HCT116 (cell line): ENCODE data around the gene CELF4. TPM values are rescaled to one million over a fixed set of nuclear protein-coding genes. Genes with fewer than 3 reads are reported as not detected.

Experiments
- ATAC-seq: fragments of 200-7000 bp; cut with Tn5 transposase; 2 replicates; pipeline ENCODE4 v1.9.1; 2020; ENCODE audit warnings: mild to moderate bottlenecking, moderate library complexity
- BruUV-seq: library from RNA; stranded (reverse); fragments of 400-500 nt; replicated peaks from 2 replicates; lab custom pipeline; 2021; lab: Mats Ljungman, UMichigan
- CTCF ChIA-PET: fragments of 300-600 bp; sonication (Branson Sonifier 250); formaldehyde crosslinking; loops from one replicate; lab custom pipeline; 2021; ENCODE audit warnings: antibody characterized with exemption; lab: Charles Lee
- POLR2A ChIA-PET: fragments of 300-600, 350-600 bp; sonication (Branson Sonifier 250); formaldehyde crosslinking; loops from one replicate; lab custom pipeline; 2021; ENCODE audit warnings: antibody characterized with exemption; lab: Charles Lee
- RAD21 ChIA-PET, 2 experiments: fragments of 300-600 bp; sonication (Branson Sonifier 250); formaldehyde crosslinking; loops; one replicate each; lab custom pipeline; 2023; ENCODE audit warnings: low total read pairs in 2 of 2; ENCODE audit not compliant: uncharacterized antibody in 2 of 2, unreplicated experiment in 2 of 2, low non-redundant PET in 1 of 2; lab: Charles Lee
- DNase-seq: peaks from one replicate; pipeline ENCODE4 v3.0.0-alpha.2; 2010; ENCODE audit warnings: low read depth, low spot score
- H2AFZ ChIP-seq: fragments of 200-600 bp; shearing (Covaris generic), sonication (generic); 2 replicates; pipeline ENCODE4 v1.6.1; 2017; ENCODE audit warnings: low read depth, mixed run types, mixed read lengths, antibody characterized with exemption, low read length; ENCODE audit not compliant: poor library complexity, severe bottlenecking
- H3K27ac ChIP-seq: 2 replicates; pipeline ENCODE4 v1.5.1; 2012; ENCODE audit warnings: low read depth, low read length
- H3K27me3 ChIP-seq: fragments of 200-600 bp; sonication (generic); 2 replicates; pipeline ENCODE4 v1.6.1; 2016; ENCODE audit warnings: mixed run types, low read length, mixed read lengths; ENCODE audit not compliant: insufficient read depth
- H3K36me3 ChIP-seq, 2 experiments: fragments of 200-500 bp in 1 of 2; fragments of 200-600 bp in 1 of 2; sonication (Bioruptor generic) in 1 of 2; sonication (generic) in 1 of 2; 2 replicates each; pipeline versions ENCODE4 v1.5.1 to v1.6.1; 2014 to 2016; ENCODE audit warnings: low read length in 2 of 2, inconsistent platforms in 1 of 2, mixed read lengths in 1 of 2, mixed run types in 1 of 2; ENCODE audit not compliant: insufficient read depth in 2 of 2, control insufficient read depth in 1 of 2
- H3K4me1 ChIP-seq, 2 experiments: fragments of 200-600 bp in 1 of 2; sonication (generic) in 1 of 2; 2 replicates each; pipeline versions ENCODE4 v1.5.1 to v1.6.1; 2012 to 2017; ENCODE audit warnings: low read length in 2 of 2, inconsistent platforms in 1 of 2, mild to moderate bottlenecking in 1 of 2, mixed read lengths in 1 of 2, mixed run types in 1 of 2, moderate library complexity in 1 of 2; ENCODE audit not compliant: insufficient read depth in 2 of 2, control insufficient read depth in 1 of 2
- H3K4me2 ChIP-seq: fragments of 200-600 bp; sonication (generic); 2 replicates; pipeline ENCODE4 v1.6.1; 2017; ENCODE audit warnings: mixed run types, low read length, mixed read lengths
- H3K4me3 ChIP-seq, 2 experiments: fragments of 200-600 bp in 1 of 2; sonication (generic) in 1 of 2; replicated peaks in 1 of 2; 2 replicates each; pipeline ENCODE4 v1.5.1; 2011 to 2016; ENCODE audit warnings: low read length in 2 of 2, control low read depth in 1 of 2, low read depth in 1 of 2, mild to moderate bottlenecking in 1 of 2, mixed read lengths in 1 of 2, mixed run types in 1 of 2
- H3K79me2 ChIP-seq: fragments of 200-600 bp; sonication (generic); 2 replicates; pipeline ENCODE4 v1.6.1; 2017; ENCODE audit warnings: mild to moderate bottlenecking, mixed run types, low read length, moderate library complexity, mixed read lengths; ENCODE audit not compliant: insufficient read depth
- H3K9ac ChIP-seq: fragments of 200-600 bp; sonication (generic); 2 replicates; pipeline ENCODE4 v1.6.1; 2016; ENCODE audit warnings: low read length, mixed read lengths
- H3K9me2 ChIP-seq: fragments of 200-600 bp; sonication (generic), shearing (Covaris generic); 2 replicates; pipeline ENCODE4 v1.6.1; 2017; ENCODE audit warnings: mixed run types, mild to moderate bottlenecking, moderate library complexity; ENCODE audit not compliant: insufficient read depth
- H3K9me3 ChIP-seq, 2 experiments: fragments of 200-500 bp in 1 of 2; fragments of 200-600 bp in 1 of 2; sonication (Bioruptor generic) in 1 of 2; sonication (generic) in 1 of 2; 2 replicates each; pipeline ENCODE4 v1.6.1; 2014 to 2017; ENCODE audit warnings: low read length in 2 of 2, mixed read lengths in 2 of 2, inconsistent platforms in 1 of 2, low read depth in 1 of 2, mild to moderate bottlenecking in 1 of 2, mixed run types in 1 of 2, moderate library complexity in 1 of 2; ENCODE audit not compliant: control insufficient read depth in 1 of 2, insufficient read depth in 1 of 2
- H4K20me1 ChIP-seq: fragments of 200-600 bp; sonication (generic), shearing (Covaris generic); 2 replicates; pipeline ENCODE4 v1.6.1; 2017; ENCODE audit warnings: mixed run types, mild to moderate bottlenecking, moderate library complexity; ENCODE audit not compliant: insufficient read depth
- ATF3 ChIP-seq: IDR thresholded peaks from 2 replicates; pipeline ENCODE4 v1.6.1; 2012
- CBX3 ChIP-seq: IDR thresholded peaks from 2 replicates; pipeline ENCODE4 v1.6.1; 2012; ENCODE audit warnings: low read depth
- CEBPB ChIP-seq: IDR thresholded peaks from 2 replicates; pipeline ENCODE4 v1.6.1; 2012; ENCODE audit warnings: low read depth
- EGR1 ChIP-seq: IDR thresholded peaks from 2 replicates; pipeline ENCODE4 v1.6.1; 2012; ENCODE audit warnings: low read depth
- EZH2 ChIP-seq: fragments of 200-600 bp; sonication (generic); IDR thresholded peaks from 2 replicates; pipeline ENCODE4 v1.6.1; 2017; ENCODE audit warnings: antibody characterized with exemption, mixed run types
- EZH2phosphoT487 ChIP-seq: fragments of 200-600 bp; IDR thresholded peaks from 2 replicates; pipeline ENCODE4 v1.6.1; 2018; ENCODE audit warnings: antibody characterized with exemption, borderline replicate concordance
- FOSL1 ChIP-seq: IDR thresholded peaks from 2 replicates; pipeline ENCODE4 v1.6.1; 2012; ENCODE audit warnings: low read depth
- JUND ChIP-seq: IDR thresholded peaks from 2 replicates; pipeline ENCODE4 v1.6.1; 2012
- POLR2AphosphoS5 ChIP-seq: IDR thresholded peaks from 2 replicates; pipeline ENCODE4 v1.6.1; 2011; ENCODE audit warnings: mild to moderate bottlenecking, low read depth, low read length, moderate library complexity
- RAD21 ChIP-seq: IDR thresholded peaks from 2 replicates; pipeline ENCODE4 v1.6.1; 2012; ENCODE audit warnings: low read depth, mild to moderate bottlenecking
- SIN3A ChIP-seq: IDR thresholded peaks from 2 replicates; pipeline ENCODE4 v1.6.1; 2012; ENCODE audit warnings: low read depth
- SP1 ChIP-seq: IDR thresholded peaks from 2 replicates; pipeline ENCODE4 v1.6.1; 2012; ENCODE audit warnings: low read depth
- SRF ChIP-seq: IDR thresholded peaks from 2 replicates; pipeline ENCODE4 v1.6.1; 2012; ENCODE audit warnings: low read depth
- TCF7L2 ChIP-seq: IDR thresholded peaks from 2 replicates; pipeline ENCODE4 v1.7.0; 2011; ENCODE audit warnings: borderline replicate concordance, inconsistent platforms; ENCODE audit not compliant: insufficient read depth, insufficient read length; ENCODE audit errors: extremely low read depth
- YY1 ChIP-seq: IDR thresholded peaks from 2 replicates; pipeline ENCODE4 v1.6.1; 2011; ENCODE audit warnings: low read length, low read depth, moderate library complexity, mild to moderate bottlenecking; ENCODE audit not compliant: insufficient replicate concordance; ENCODE audit errors: extremely low read depth
- ZBTB33 ChIP-seq: IDR thresholded peaks from 2 replicates; pipeline ENCODE4 v1.6.1; 2011; ENCODE audit warnings: mild to moderate bottlenecking, low read length, moderate library complexity; ENCODE audit not compliant: insufficient replicate concordance; ENCODE audit errors: extremely low read depth
- ZFX ChIP-seq: fragments of 450-650 bp; IDR thresholded peaks from 2 replicates; pipeline ENCODE4 v1.6.1; 2017
- ZNF274 ChIP-seq: fragments of 200-500 bp; sonication (Bioruptor generic); IDR thresholded peaks from 2 replicates; pipeline ENCODE4 v1.6.1; 2014; ENCODE audit warnings: mild to moderate bottlenecking, low read depth, low read length, inconsistent platforms
- intact Hi-C: fragments of 100-400 bp; cut with micrococcal nuclease; formaldehyde crosslinking; loops from 2 replicates; pipeline ENCODE4 v1.10.0; 2022
- total RNA-seq: library from RNA; stranded (reverse); gene quantifications from one replicate; pipeline ENCODE4 v1.2.1, GENCODE V29; 2021; ENCODE audit not compliant: unreplicated experiment
- TF ChIP-seq, protein P1 (sequence below), 3 experiments: fragments of 200-600 bp in 1 of 3; sonication (generic) in 1 of 3; IDR thresholded peaks in 2 of 3; conservative IDR thresholded peaks in 1 of 3; 2 replicates each; pipeline ENCODE4 v1.5.1; 2012 to 2017; ENCODE audit warnings: low read depth in 2 of 3, low read length in 2 of 3, antibody characterized with exemption in 1 of 3, borderline replicate concordance in 1 of 3, control low read depth in 1 of 3, mild to moderate bottlenecking in 1 of 3, mixed read lengths in 1 of 3, mixed run types in 1 of 3, moderate library complexity in 1 of 3; ENCODE audit not compliant: insufficient read depth in 1 of 3

Gene CELF4
- total RNA-seq, 1 experiment from 2014 or later: not detected

- Histone ChIP-seq H3K9me2 (no peaks in the 10 kb centered on the region), H3K9me3 (no peaks in the 10 kb centered on the region)
- no peak for TF ChIP-seq FOSL1
- no peak for TF ChIP-seq ATF3
- no peak for TF ChIP-seq ZBTB33
- no peak for TF ChIP-seq SRF
- TF ChIP-seq CBX3: no peak
- TF ChIP-seq TCF7L2: no peak
- TF ChIP-seq, protein P1, sequence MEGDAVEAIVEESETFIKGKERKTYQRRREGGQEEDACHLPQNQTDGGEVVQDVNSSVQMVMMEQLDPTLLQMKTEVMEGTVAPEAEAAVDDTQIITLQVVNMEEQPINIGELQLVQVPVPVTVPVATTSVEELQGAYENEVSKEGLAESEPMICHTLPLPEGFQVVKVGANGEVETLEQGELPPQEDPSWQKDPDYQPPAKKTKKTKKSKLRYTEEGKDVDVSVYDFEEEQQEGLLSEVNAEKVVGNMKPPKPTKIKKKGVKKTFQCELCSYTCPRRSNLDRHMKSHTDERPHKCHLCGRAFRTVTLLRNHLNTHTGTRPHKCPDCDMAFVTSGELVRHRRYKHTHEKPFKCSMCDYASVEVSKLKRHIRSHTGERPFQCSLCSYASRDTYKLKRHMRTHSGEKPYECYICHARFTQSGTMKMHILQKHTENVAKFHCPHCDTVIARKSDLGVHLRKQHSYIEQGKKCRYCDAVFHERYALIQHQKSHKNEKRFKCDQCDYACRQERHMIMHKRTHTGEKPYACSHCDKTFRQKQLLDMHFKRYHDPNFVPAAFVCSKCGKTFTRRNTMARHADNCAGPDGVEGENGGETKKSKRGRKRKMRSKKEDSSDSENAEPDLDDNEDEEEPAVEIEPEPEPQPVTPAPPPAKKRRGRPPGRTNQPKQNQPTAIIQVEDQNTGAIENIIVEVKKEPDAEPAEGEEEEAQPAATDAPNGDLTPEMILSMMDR (IDR thresholded peaks at IDR 0.05 in 2 of 3, conservative IDR thresholded peaks at IDR 0.05 in 1 of 3; ENCODE audit: borderline replicate concordance in 1 of 3, insufficient read depth in 1 of 3, low read depth in 2 of 3, low read length in 2 of 3): no peak
- no peak for TF ChIP-seq CEBPB
- no peak for TF ChIP-seq JUND
- no peak for TF ChIP-seq SIN3A
- TF ChIP-seq YY1: no peak
- TF ChIP-seq ZFX: no peak
- no peak for TF ChIP-seq EZH2
- TF ChIP-seq EZH2phosphoT487: no peak
- TF ChIP-seq ZNF274: no peak
- TF ChIP-seq SP1: no peak
- TF ChIP-seq EGR1: no peak
- TF ChIP-seq RAD21: no peak
- TF ChIP-seq POLR2AphosphoS5: no peak
- TF ChIP-seq, all 23 proteins: peak for 0
- DNase-seq: no peak
- Histone ChIP-seq H4K20me1 (no peaks in the 10 kb centered on the region), H3K36me3 (no peaks in the 10 kb centered on the region), H3K9ac (no peak overlapping the region), H3K79me2 (no peaks in the 10 kb centered on the region), H3K4me1 (no peaks in the 10 kb centered on the region; a peak in 1 of 4 replicates), H3K4me2 (no peak overlapping the region), H2AFZ (no peak overlapping the region), H3K27ac (no peak overlapping the region), H3K4me3 (no peak overlapping the region), H3K27me3 (no peaks in the 10 kb centered on the region)
- POLR2A ChIA-PET: no interaction called here
- intact Hi-C loops: no loop called here
- CTCF ChIA-PET: no interaction called here
- BruUV-seq: no TSS peak
- RAD21 ChIA-PET: no interaction called here
- ATAC-seq: no peak
These were observed 317.3 kb downstream of the CELF4 start for GRCh38 chr18:37248281-37248680.
